ENCODE measurements around the gene EIF4G1. TPM values are rescaled to one million over a fixed set of nuclear protein-coding genes. Genes with fewer than 3 reads are reported as not detected.
"Not testable (repeated sequence)": the region's sequence is repeated elsewhere in the genome, so short reads cannot be mapped to it uniquely, and the experiment has no call there.

The EIF4G1 gene
- total RNA-seq, 1 experiment from 2014 or later, result 439 TPM

- H3K27me3 ChIP-seq, result no peaks in the 10 kb centered on the region
- DNase-seq, result no peak
- H3K9me3 ChIP-seq, result no peaks in the 10 kb centered on the region
- H3K36me3 ChIP-seq, result peaks cover 37% of the 10 kb centered on the region
- no peak overlapping the region for H3K4me3 ChIP-seq
These were observed 24.6 kb downstream of the EIF4G1 start for GRCh38 chr3:184339001-184339400.

- not testable (repeated sequence) for H3K27me3 ChIP-seq, H3K9me3 ChIP-seq, DNase-seq, H3K4me3 ChIP-seq
- peaks cover 31% of the 10 kb centered on the region for H3K36me3 ChIP-seq
These were observed 25.2 kb downstream of the EIF4G1 start for GRCh38 chr3:184339451-184340135.

GRCh38 chr3:184341925-184342324 is 27.5 kb downstream of the EIF4G1 start:
- no peak overlapping the region for H3K4me3 ChIP-seq
- no peaks in the 10 kb centered on the region for H3K9me3 ChIP-seq
- no peak for DNase-seq
- H3K27me3 ChIP-seq, result no peaks in the 10 kb centered on the region
- H3K36me3 ChIP-seq, result peaks cover 20% of the 10 kb centered on the region

GRCh38 chr3:184343200-184343876 is 28.9 kb downstream of the EIF4G1 start:
- Histone ChIP-seq H3K9me3 (no peaks in the 10 kb centered on the region), H3K36me3 (peaks cover 14% of the 10 kb centered on the region), H3K4me3 (no peak overlapping the region), H3K27me3 (no peaks in the 10 kb centered on the region)
- no peak for DNase-seq

- Histone ChIP-seq H3K27me3 (no peaks in the 10 kb centered on the region), H3K36me3 (peaks cover 11% of the 10 kb centered on the region), H3K9me3 (no peaks in the 10 kb centered on the region), H3K4me3 (no peak overlapping the region)
- no peak for DNase-seq
These were observed 30.3 kb downstream of the EIF4G1 start for GRCh38 chr3:184344579-184345316.

- H3K9me3 ChIP-seq, result no peaks in the 10 kb centered on the region
- peaks cover 11% of the 10 kb centered on the region for H3K36me3 ChIP-seq
- H3K4me3 ChIP-seq, result no peak overlapping the region
- H3K27me3 ChIP-seq, result no peaks in the 10 kb centered on the region
- peak; percentile 64 for DNase-seq
These were observed 31.1 kb downstream of the EIF4G1 start for GRCh38 chr3:184345317-184346144.

- peaks cover 13% of the 10 kb centered on the region for H3K36me3 ChIP-seq
- no peaks in the 10 kb centered on the region for H3K9me3 ChIP-seq
- H3K4me3 ChIP-seq, result no peak overlapping the region
- H3K27me3 ChIP-seq, result no peaks in the 10 kb centered on the region
- no peak for DNase-seq
These were observed 32.2 kb downstream of the EIF4G1 start for GRCh38 chr3:184346480-184347190.

- H3K27me3 ChIP-seq, result no peaks in the 10 kb centered on the region
- no peak overlapping the region for H3K4me3 ChIP-seq
- no peak for DNase-seq
- peaks cover 8% of the 10 kb centered on the region for H3K36me3 ChIP-seq
- H3K9me3 ChIP-seq, result no peaks in the 10 kb centered on the region
These were observed 33.1 kb downstream of the EIF4G1 start for GRCh38 chr3:184347321-184348056.

- H3K36me3 ChIP-seq, result peaks cover 5% of the 10 kb centered on the region; the same call in 1 of the 2 replicates
- H3K27me3 ChIP-seq, result no peaks in the 10 kb centered on the region
- H3K9me3 ChIP-seq, result no peaks in the 10 kb centered on the region
- H3K4me3 ChIP-seq, result no peak overlapping the region
- no peak for DNase-seq
These were observed 33.6 kb downstream of the EIF4G1 start for GRCh38 chr3:184348057-184348382.

- Histone ChIP-seq H3K27me3 (no peaks in the 10 kb centered on the region), H3K36me3 (peaks cover 7% of the 10 kb centered on the region; the same call in 1 of the 2 replicates), H3K9me3 (no peaks in the 10 kb centered on the region), H3K4me3 (no peak overlapping the region)
- DNase-seq, result no peak
These were observed 35.4 kb downstream of the EIF4G1 start for GRCh38 chr3:184349563-184350470.

GRCh38 chr3:184350618-184351017 is 36.2 kb downstream of the EIF4G1 start:
- no peak overlapping the region for H3K4me3 ChIP-seq
- no peaks in the 10 kb centered on the region for H3K27me3 ChIP-seq
- no peaks in the 10 kb centered on the region for H3K9me3 ChIP-seq
- H3K36me3 ChIP-seq, result peaks cover 7% of the 10 kb centered on the region; the same call in 1 of the 2 replicates
- DNase-seq, result no peak

- Histone ChIP-seq H3K36me3 (peaks cover 5% of the 10 kb centered on the region; the same call in 1 of the 2 replicates), H3K27me3 (no peaks in the 10 kb centered on the region), H3K9me3 (no peaks in the 10 kb centered on the region), H3K4me3 (no peak overlapping the region)
- DNase-seq, result no peak
These were observed 37.2 kb downstream of the EIF4G1 start for GRCh38 chr3:184351511-184352148.

GRCh38 chr3:184352149-184352785 is 37.9 kb downstream of the EIF4G1 start:
- H3K9me3 ChIP-seq, result no peaks in the 10 kb centered on the region
- peaks cover 5% of the 10 kb centered on the region; the same call in 1 of the 2 replicates for H3K36me3 ChIP-seq
- DNase-seq, result no peak

More at GRCh38 chr3:184352149-184352785, 37.9 kb downstream of the EIF4G1 start:
- Histone ChIP-seq H3K4me3 (no peak overlapping the region), H3K27me3 (no peaks in the 10 kb centered on the region)
